H1 (cell line): Measurements from ENCODE around the gene HS2ST1. TPM values are rescaled to one million over a fixed set of nuclear protein-coding genes. Genes with fewer than 3 reads are reported as not detected.

Experiments used
- CTCF ChIA-PET: fragments of 300-600 bp; sonication (Branson Sonifier 250); formaldehyde crosslinking; loops from one replicate; lab custom pipeline; 2021; ENCODE audit not compliant: partially characterized antibody; lab: Charles Lee
- POLR2A ChIA-PET: fragments of 300-600 bp; sonication (Branson Sonifier 250); formaldehyde crosslinking; loops from one replicate; lab custom pipeline; 2021; ENCODE audit warnings: inconsistent platforms; ENCODE audit not compliant: partially characterized antibody; lab: Charles Lee
- DNase-seq, 2 experiments: peaks; one replicate each; pipeline versions ENCODE4 v3.0.0 to v3.0.0-alpha.2; 2010 to 2022; ENCODE audit warnings: low spot score in 2 of 2, low read depth in 1 of 2, mixed read lengths in 1 of 2
- FAIRE-seq: peaks from 2 replicates; lab custom pipeline; 2011; peaks lifted over from hg19 to GRCh38; lab: Jason Lieb, UNC
- H2AFZ ChIP-seq: 2 replicates; pipeline ENCODE4 v1.8.1; 2012; ENCODE audit warnings: low read length, inconsistent platforms
- H2AK5ac ChIP-seq: 2 replicates; pipeline ENCODE4 v1.6.1; 2013; ENCODE audit warnings: low read depth, low read length
- H2BK120ac ChIP-seq: replicated peaks from 2 replicates; pipeline ENCODE3; 2013; ENCODE audit warnings: low read depth, low read length, inconsistent platforms
- H2BK12ac ChIP-seq: 2 replicates; pipeline ENCODE4 v1.6.1; 2013; ENCODE audit warnings: low read depth, low read length
- H2BK15ac ChIP-seq: 2 replicates; pipeline ENCODE4 v1.6.1; 2013; ENCODE audit warnings: low read length
- H2BK20ac ChIP-seq: 2 replicates; pipeline ENCODE4 v1.6.1; 2013; ENCODE audit warnings: low read length
- H2BK5ac ChIP-seq: 2 replicates; pipeline ENCODE4 v1.6.1; 2013; ENCODE audit warnings: low read depth, low read length
- H3K14ac ChIP-seq: 2 replicates; pipeline ENCODE4 v1.6.1; 2013; ENCODE audit warnings: inconsistent platforms; ENCODE audit not compliant: insufficient read length
- H3K18ac ChIP-seq: 2 replicates; pipeline ENCODE4 v1.6.1; 2013; ENCODE audit warnings: low read length; ENCODE audit errors: extremely low read depth
- H3K23ac ChIP-seq: 2 replicates; pipeline ENCODE4 v1.6.1; 2013; ENCODE audit warnings: inconsistent platforms; ENCODE audit not compliant: insufficient read length
- H3K23me2 ChIP-seq: 2 replicates; pipeline ENCODE4 v1.6.1; 2013; ENCODE audit warnings: low read depth, low read length
- H3K27ac ChIP-seq: 2 replicates; pipeline ENCODE4 v1.6.1; 2011; ENCODE audit warnings: low read depth, low read length, inconsistent platforms
- H3K27me3 ChIP-seq, 4 experiments: replicated peaks in 1 of 4; 1 replicate in 1 of 4; 2 replicates in 3 of 4; pipeline versions ENCODE4 v1.6.1 to v1.8.1; 2011 to 2013; ENCODE audit warnings: low read length in 3 of 4, mild to moderate bottlenecking in 3 of 4, inconsistent platforms in 2 of 4, mixed read lengths in 2 of 4, moderate library complexity in 1 of 4; ENCODE audit not compliant: control insufficient read depth in 3 of 4, insufficient read depth in 3 of 4; ENCODE audit errors: extremely low read depth in 1 of 4
- H3K36me3 ChIP-seq, 4 experiments: 2 replicates each; pipeline versions ENCODE4 v1.6.1 to v1.8.1; 2011 to 2013; ENCODE audit warnings: mild to moderate bottlenecking in 4 of 4, low read length in 3 of 4, moderate library complexity in 2 of 4, control low read depth in 1 of 4, inconsistent platforms in 1 of 4; ENCODE audit not compliant: insufficient read depth in 4 of 4, control insufficient read depth in 2 of 4
- H3K4ac ChIP-seq: replicated peaks from 2 replicates; pipeline ENCODE3; 2013; ENCODE audit warnings: low read length, low read depth, mixed read lengths, inconsistent platforms; ENCODE audit not compliant: insufficient read length
- H3K4me1 ChIP-seq, 4 experiments: replicated peaks in 1 of 4; 1 replicate in 1 of 4; 2 replicates in 3 of 4; pipeline versions ENCODE4 v1.6.1 to v1.8.1; 2011 to 2013; ENCODE audit warnings: low read length in 3 of 4, inconsistent platforms in 2 of 4, mixed read lengths in 1 of 4; ENCODE audit not compliant: insufficient read depth in 4 of 4, control insufficient read depth in 3 of 4
- H3K4me2 ChIP-seq, 2 experiments: 2 replicates each; pipeline versions ENCODE4 v1.6.1 to v1.8.1; 2011 to 2013; ENCODE audit warnings: low read depth in 2 of 2, low read length in 2 of 2, control low read depth in 1 of 2, inconsistent platforms in 1 of 2, mild to moderate bottlenecking in 1 of 2; ENCODE audit not compliant: insufficient read depth in 1 of 2
- H3K4me3 ChIP-seq, 4 experiments: fragments of 200-600, 300-600 bp in 1 of 4; sonication (generic), shearing (Covaris generic), sonication (Bioruptor Twin) in 1 of 4; 2 replicates each; pipeline versions ENCODE4 v1.5.1 to v1.8.1; 2011 to 2016; ENCODE audit warnings: low read length in 4 of 4, low read depth in 3 of 4, control low read depth in 2 of 4, inconsistent platforms in 2 of 4, mild to moderate bottlenecking in 2 of 4, mixed read lengths in 1 of 4, moderate library complexity in 1 of 4; ENCODE audit not compliant: insufficient read depth in 2 of 4; ENCODE audit errors: extremely low read depth in 1 of 4
- H3K56ac ChIP-seq: replicated peaks from 2 replicates; pipeline ENCODE3; 2013; ENCODE audit warnings: low read depth, mild to moderate bottlenecking, mixed read lengths, low read length, inconsistent platforms; ENCODE audit not compliant: insufficient read length
- H3K79me1 ChIP-seq: 2 replicates; pipeline ENCODE4 v1.6.1; 2013; ENCODE audit warnings: low read depth, low read length, control low read depth
- H3K79me2 ChIP-seq, 2 experiments: 2 replicates each; pipeline versions ENCODE4 v1.6.1 to v1.8.1; 2012 to 2013; ENCODE audit warnings: low read length in 2 of 2, mild to moderate bottlenecking in 2 of 2, inconsistent platforms in 1 of 2; ENCODE audit not compliant: insufficient read depth in 2 of 2, control insufficient read depth in 1 of 2
- H3K9ac ChIP-seq, 4 experiments: replicated peaks in 1 of 4; 1 replicate in 1 of 4; 2 replicates in 3 of 4; pipeline versions ENCODE4 v1.6.1 to v1.8.1; 2011 to 2013; ENCODE audit warnings: low read depth in 3 of 4, low read length in 3 of 4, control low read depth in 2 of 4, mild to moderate bottlenecking in 2 of 4, moderate library complexity in 2 of 4, inconsistent platforms in 1 of 4; ENCODE audit errors: extremely low read depth in 1 of 4
- H3K9me3 ChIP-seq, 2 experiments: 2 replicates each; pipeline versions ENCODE4 v1.6.1 to v1.8.1; 2012 to 2013; ENCODE audit warnings: mild to moderate bottlenecking in 2 of 2, moderate library complexity in 2 of 2, control low read depth in 1 of 2, inconsistent platforms in 1 of 2, low read depth in 1 of 2, low read length in 1 of 2, mixed read lengths in 1 of 2; ENCODE audit not compliant: insufficient read depth in 2 of 2
- H4K20me1 ChIP-seq, 2 experiments: replicated peaks in 1 of 2; 2 replicates each; pipeline versions ENCODE3 to v1.8.1; 2011 to 2013; ENCODE audit warnings: inconsistent platforms in 2 of 2, low read length in 2 of 2, mild to moderate bottlenecking in 1 of 2; ENCODE audit not compliant: insufficient read depth in 2 of 2, control insufficient read depth in 1 of 2
- H4K5ac ChIP-seq: 2 replicates; pipeline ENCODE4 v1.6.1; 2013; ENCODE audit warnings: low read length, low read depth, mixed read lengths, inconsistent platforms; ENCODE audit not compliant: insufficient read length
- H4K8ac ChIP-seq: 2 replicates; pipeline ENCODE4 v1.8.0; 2013; ENCODE audit warnings: mild to moderate bottlenecking, moderate library complexity, low read length, inconsistent platforms; ENCODE audit not compliant: insufficient read depth; ENCODE audit errors: extremely low read depth
- H4K91ac ChIP-seq: replicated peaks from 2 replicates; pipeline ENCODE3; 2013; ENCODE audit warnings: low read length, mixed read lengths, inconsistent platforms; ENCODE audit not compliant: insufficient read length
- ATF2 ChIP-seq: IDR thresholded peaks from 2 replicates; pipeline ENCODE4 v1.6.1; 2012; ENCODE audit warnings: low read length, inconsistent platforms
- BACH1 ChIP-seq: IDR thresholded peaks from 2 replicates; pipeline ENCODE4 v1.6.1; 2012; ENCODE audit warnings: low read length, improper control_type of control experiment
- CEBPB ChIP-seq: IDR thresholded peaks from 2 replicates; pipeline ENCODE4 v1.6.1; 2012; ENCODE audit warnings: low read depth, low read length
- CREB1 ChIP-seq: IDR thresholded peaks from 2 replicates; pipeline ENCODE4 v1.6.1; 2012; ENCODE audit warnings: inconsistent platforms
- EZH2 ChIP-seq: fragments of 200-600 bp; sonication (generic); IDR thresholded peaks from 2 replicates; pipeline ENCODE4 v1.7.1; 2012; ENCODE audit warnings: low read depth, mild to moderate bottlenecking, moderate library complexity, low read length, inconsistent platforms; ENCODE audit not compliant: severe bottlenecking
- HDAC6 ChIP-seq: IDR thresholded peaks from one replicate; pipeline ENCODE4 v1.7.1; 2012; ENCODE audit warnings: low read depth, mild to moderate bottlenecking, inconsistent platforms, low read length, moderate library complexity
- JUN ChIP-seq: IDR thresholded peaks from 2 replicates; pipeline ENCODE4 v1.6.1; 2011; ENCODE audit warnings: low read depth, mild to moderate bottlenecking, improper control_type of control experiment, low read length
- KDM5A ChIP-seq: fragments of 200-600 bp; IDR thresholded peaks from 2 replicates; pipeline ENCODE4 v1.7.1; 2012; ENCODE audit warnings: mild to moderate bottlenecking, low read length, inconsistent platforms, mixed read lengths
- NANOG ChIP-seq: IDR thresholded peaks from 2 replicates; pipeline ENCODE4 v1.6.1; 2011; ENCODE audit warnings: low read length, low read depth, mild to moderate bottlenecking, inconsistent platforms; ENCODE audit not compliant: insufficient read depth, poor library complexity, severe bottlenecking
- RBBP5 ChIP-seq: IDR thresholded peaks from 2 replicates; pipeline ENCODE4 v1.7.1; 2012; ENCODE audit warnings: low read depth, mild to moderate bottlenecking, inconsistent platforms, low read length, moderate library complexity, borderline replicate concordance
- SIRT6 ChIP-seq: IDR thresholded peaks from one replicate; pipeline ENCODE4 v1.7.1; 2012; ENCODE audit warnings: low read length, inconsistent platforms
- SP2 ChIP-seq: IDR thresholded peaks from 2 replicates; pipeline ENCODE4 v1.6.1; 2012; ENCODE audit warnings: mild to moderate bottlenecking, low read length, inconsistent platforms
- USF2 ChIP-seq: IDR thresholded peaks from 2 replicates; pipeline ENCODE4 v1.6.1; 2011; ENCODE audit warnings: low read length, improper control_type of control experiment
- polyA plus RNA-seq, 7 experiments: library from polyadenylated mRNA; depleted of rRNA in 3 of 7; stranded (reverse) in 5 of 7; unstranded in 2 of 7; fragments of >200 nt in 5 of 7; fragments of 200-250 nt in 2 of 7; gene quantifications; 1 replicate in 5 of 7; 2 replicates in 1 of 7; 4 replicates in 1 of 7; pipeline versions ENCODE4 v1.2.1 to v1.2.3, GENCODE V29; 2011 to 2013; ENCODE audit warnings: missing spikeins in 2 of 7, mixed read lengths in 2 of 7
- total RNA-seq: library from RNA; stranded (reverse); fragmentation: NEBNext Ultra II Directional; extraction: Animal tissue kit (Norgen Biotek cat#: 25700); gene quantifications from 2 replicates; pipeline ENCODE4 v1.2.1, GENCODE V29; 2021

The HS2ST1 gene
- total and polyA plus RNA-seq, 2 of the 8 experiments (the other 6 are each of a cell fraction or from before 2014, with no cell fraction given) = 5.2 to 28.3 TPM

GRCh38 chr1:86942743-86943142, 28.3 kb downstream of the HS2ST1 start:
- H3K36me3 ChIP-seq = no peaks in the 10 kb centered on the region
- no peak overlapping the region for H3K27ac ChIP-seq
- no peak overlapping the region for H4K5ac ChIP-seq
- TF ChIP-seq JUN (no peak), NANOG (no peak), EZH2 (no peak), BACH1 (no peak), USF2 (no peak), SIRT6 (no peak), ATF2 (no peak), CREB1 (no peak), HDAC6 (no peak), CEBPB (no peak), KDM5A (no peak), SP2 (no peak), RBBP5 (no peak)
- H3K4me3 ChIP-seq = no peak overlapping the region
- no peak overlapping the region for H2BK12ac ChIP-seq
- H3K79me2 ChIP-seq = peaks cover 6 to 95% of the 10 kb centered on the region in 2 experiments
- H3K14ac ChIP-seq = no peak overlapping the region
- H2AK5ac ChIP-seq = no peak overlapping the region
- H3K56ac ChIP-seq = no peak overlapping the region
- DNase-seq = no peak
- no peaks in the 10 kb centered on the region for H3K9me3 ChIP-seq
- FAIRE-seq = no peak
- H4K20me1 ChIP-seq = peaks cover 0 to 2% of the 10 kb centered on the region in 2 experiments
- CTCF ChIA-PET = interaction anchor here (0.6 to 2.5 kb wide), 2 partner anchors 10 to 161 kb away, joined by 4 to 7 read pairs; no protein-coding TSS in a partner anchor
- POLR2A ChIA-PET = no interaction called here
- H2BK20ac ChIP-seq = no peak overlapping the region
- H3K23ac ChIP-seq = no peak overlapping the region
- no peaks in the 10 kb centered on the region for H3K23me2 ChIP-seq
- no peaks in the 10 kb centered on the region for H3K27me3 ChIP-seq
- H2AFZ ChIP-seq = no peak overlapping the region
- no peak overlapping the region for H3K4ac ChIP-seq
- H2BK120ac ChIP-seq = no peak overlapping the region
- no peak overlapping the region for H4K8ac ChIP-seq
- no peak overlapping the region for H4K91ac ChIP-seq
- H3K79me1 ChIP-seq = peaks cover 4% of the 10 kb centered on the region; the same call in 1 of the 2 replicates
- no peak overlapping the region for H3K18ac ChIP-seq
- no peak overlapping the region for H2BK5ac ChIP-seq
- no peak overlapping the region for H3K9ac ChIP-seq
- peaks cover 0 to 3% (median 1%) of the 10 kb centered on the region in 4 experiments; a peak in 2 of 7 replicates for H3K4me1 ChIP-seq
- no peak overlapping the region for H3K4me2 ChIP-seq
- no peak overlapping the region for H2BK15ac ChIP-seq
